Endothelial cell of umbilical vein (primary cell): ENCODE measurements around the gene TMEM135.

Experiments
- POLR2A ChIP-seq: IDR thresholded peaks from 2 replicates; pipeline ENCODE4 v1.6.1; 2012; ENCODE audit warnings: low read depth, mild to moderate bottlenecking, control low read depth, low read length
- TF ChIP-seq, protein P1 (sequence below), 2 donors: IDR thresholded peaks; 1 replicate in 1 of 2; 2 replicates in 1 of 2; pipeline ENCODE4 v1.5.1; 2011; ENCODE audit warnings: low read length in 2 of 2, mild to moderate bottlenecking in 2 of 2, moderate library complexity in 2 of 2, control low read depth in 1 of 2, inconsistent platforms in 1 of 2, low read depth in 1 of 2; ENCODE audit not compliant: insufficient read depth in 1 of 2; ENCODE audit errors: extremely low read depth in 1 of 2
- TF ChIP-seq, protein P2 (sequence below): IDR thresholded peaks from 2 replicates; pipeline ENCODE4 v1.6.1; 2011; ENCODE audit not compliant: insufficient read depth, insufficient read length

DNA sequence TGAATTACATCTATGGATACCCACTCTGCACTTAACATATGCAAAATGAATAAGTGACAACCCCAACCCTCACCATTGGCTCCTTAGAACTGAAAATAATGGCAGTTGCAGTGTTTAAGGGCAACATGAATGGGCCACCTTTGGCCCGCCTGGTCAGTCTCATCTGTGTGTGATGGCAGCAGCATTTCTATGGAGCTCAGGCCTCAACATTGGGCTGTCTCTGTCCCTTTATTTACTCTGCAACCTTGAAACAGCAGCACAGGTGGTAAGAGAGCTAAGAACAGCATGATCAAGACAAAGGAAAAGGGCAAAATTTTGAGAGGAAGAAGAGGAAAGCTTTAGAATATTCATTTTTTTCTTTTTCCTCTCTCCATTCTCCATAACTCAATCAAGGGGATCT is 38.3 kb upstream of the TMEM135 start:
- TF ChIP-seq POLR2A, result no peak
- TF ChIP-seq, protein P1, sequence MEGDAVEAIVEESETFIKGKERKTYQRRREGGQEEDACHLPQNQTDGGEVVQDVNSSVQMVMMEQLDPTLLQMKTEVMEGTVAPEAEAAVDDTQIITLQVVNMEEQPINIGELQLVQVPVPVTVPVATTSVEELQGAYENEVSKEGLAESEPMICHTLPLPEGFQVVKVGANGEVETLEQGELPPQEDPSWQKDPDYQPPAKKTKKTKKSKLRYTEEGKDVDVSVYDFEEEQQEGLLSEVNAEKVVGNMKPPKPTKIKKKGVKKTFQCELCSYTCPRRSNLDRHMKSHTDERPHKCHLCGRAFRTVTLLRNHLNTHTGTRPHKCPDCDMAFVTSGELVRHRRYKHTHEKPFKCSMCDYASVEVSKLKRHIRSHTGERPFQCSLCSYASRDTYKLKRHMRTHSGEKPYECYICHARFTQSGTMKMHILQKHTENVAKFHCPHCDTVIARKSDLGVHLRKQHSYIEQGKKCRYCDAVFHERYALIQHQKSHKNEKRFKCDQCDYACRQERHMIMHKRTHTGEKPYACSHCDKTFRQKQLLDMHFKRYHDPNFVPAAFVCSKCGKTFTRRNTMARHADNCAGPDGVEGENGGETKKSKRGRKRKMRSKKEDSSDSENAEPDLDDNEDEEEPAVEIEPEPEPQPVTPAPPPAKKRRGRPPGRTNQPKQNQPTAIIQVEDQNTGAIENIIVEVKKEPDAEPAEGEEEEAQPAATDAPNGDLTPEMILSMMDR (IDR thresholded peaks at IDR 0.05; ENCODE audit: extremely low read depth in 1 of 2, insufficient read depth in 1 of 2, low read depth in 1 of 2, low read length in 2 of 2), result no peak
- TF ChIP-seq, protein P2, sequence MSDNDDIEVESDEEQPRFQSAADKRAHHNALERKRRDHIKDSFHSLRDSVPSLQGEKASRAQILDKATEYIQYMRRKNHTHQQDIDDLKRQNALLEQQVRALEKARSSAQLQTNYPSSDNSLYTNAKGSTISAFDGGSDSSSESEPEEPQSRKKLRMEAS, result no peak
